SK-N-MC (cell line): Measurements from ENCODE around the gene CAVIN1.

ENCODE experiments used
- EZH2 ChIP-seq: fragments of 200-600 bp; sonication (generic); IDR thresholded peaks from one replicate; pipeline ENCODE4 v1.6.1; 2017; ENCODE audit warnings: antibody characterized with exemption
- POLR2AphosphoS5 ChIP-seq: IDR thresholded peaks from 2 replicates; pipeline ENCODE4 v1.6.1; 2012; ENCODE audit warnings: mild to moderate bottlenecking, low read depth, low read length, borderline replicate concordance

GRCh38 chr17:42409523-42410318, 13.3 kb downstream of the CAVIN1 start:
- no peak for TF ChIP-seq EZH2
- TF ChIP-seq POLR2AphosphoS5, result no peak
